WTC11 (cell line): ENCODE measurements around the gene MORC3. TPM values are rescaled to one million over a fixed set of nuclear protein-coding genes. Genes with fewer than 3 reads are reported as not detected.

Experiments used
- ATAC-seq: fragments of 200-7000 bp; cut with Tn5 transposase; 2 replicates; pipeline ENCODE4 v1.10.0; 2021; ENCODE audit warnings: mild to moderate bottlenecking, moderate library complexity
- CTCF ChIA-PET: fragments of 300-600 bp; sonication (Branson Sonifier 250); formaldehyde crosslinking; loops from one replicate; lab custom pipeline; 2021; ENCODE audit warnings: antibody characterized with exemption; lab: Charles Lee
- POLR2A ChIA-PET: fragments of 350-600 bp; sonication (Branson Sonifier 250); formaldehyde crosslinking; loops from one replicate; lab custom pipeline; 2021; ENCODE audit warnings: antibody characterized with exemption; lab: Charles Lee
- DNase-seq: peaks from one replicate; pipeline ENCODE4 v3.0.0; 2021; ENCODE audit warnings: low spot score
- H3K27ac Mint-ChIP-seq: 2 replicates; pipeline ENCODE4 v1.8.0; 2021; ENCODE audit warnings: mixed read lengths
- H3K27me3 Mint-ChIP-seq: 2 replicates; pipeline ENCODE4 v1.8.0; 2021; ENCODE audit warnings: low read depth, mild to moderate bottlenecking, moderate library complexity, mixed read lengths
- H3K36me3 Mint-ChIP-seq: 2 replicates; pipeline ENCODE4 v1.8.0; 2021; ENCODE audit warnings: mixed read lengths
- H3K4me1 Mint-ChIP-seq: 2 replicates; pipeline ENCODE4 v1.8.0; 2022; ENCODE audit warnings: mixed read lengths
- H3K4me3 Mint-ChIP-seq: 2 replicates; pipeline ENCODE4 v1.8.0; 2021; ENCODE audit warnings: mild to moderate bottlenecking, moderate library complexity, mixed read lengths
- H3K9me3 Mint-ChIP-seq: 2 replicates; pipeline ENCODE4 v1.8.0; 2021; ENCODE audit warnings: mixed read lengths
- AFF4 ChIP-seq: sonication (generic); formaldehyde crosslinking; IDR thresholded peaks from 2 replicates; pipeline ENCODE4 v1.8.1; 2023; ENCODE audit warnings: mild to moderate bottlenecking, missing genetic modification reagents, borderline replicate concordance
- ARID4B ChIP-seq: sonication (generic); formaldehyde crosslinking; IDR thresholded peaks from 2 replicates; pipeline ENCODE4 v1.8.0; 2023; ENCODE audit warnings: missing genetic modification reagents, mild to moderate bottlenecking, borderline replicate concordance
- FOXJ3 ChIP-seq: sonication (generic); formaldehyde crosslinking; IDR thresholded peaks from 2 replicates; pipeline ENCODE4 v1.9.0; 2021; ENCODE audit warnings: missing genetic modification reagents, mild to moderate bottlenecking, borderline replicate concordance
- HMGXB4 ChIP-seq: sonication (generic); formaldehyde crosslinking; IDR thresholded peaks from 2 replicates; pipeline ENCODE4 v1.8.1; 2023; ENCODE audit warnings: mild to moderate bottlenecking, moderate library complexity, missing genetic modification reagents
- JAZF1 ChIP-seq: fragments of 250-450 bp; sonication (Bioruptor Pico); IDR thresholded peaks from 2 replicates; pipeline ENCODE4 v1.9.0; 2021; ENCODE audit warnings: moderate library complexity, mild to moderate bottlenecking, inconsistent platforms
- MAX ChIP-seq: sonication (generic); formaldehyde crosslinking; IDR thresholded peaks from 2 replicates; pipeline ENCODE4 v1.8.0; 2022; ENCODE audit warnings: mild to moderate bottlenecking, missing genetic modification reagents
- MXD4 ChIP-seq: fragments of 250-450 bp; sonication (Bioruptor Pico); IDR thresholded peaks from 2 replicates; pipeline ENCODE4 v1.8.0; 2021; ENCODE audit warnings: mild to moderate bottlenecking, moderate library complexity, borderline replicate concordance
- NFATC4 ChIP-seq: fragments of 250-450 bp; sonication (Bioruptor Pico); IDR thresholded peaks from 2 replicates; pipeline ENCODE4 v1.9.0; 2021; ENCODE audit warnings: mild to moderate bottlenecking
- PRDM15 ChIP-seq: sonication (generic); formaldehyde crosslinking; IDR thresholded peaks from 2 replicates; pipeline ENCODE4 v1.8.0; 2022; ENCODE audit warnings: missing genetic modification reagents
- PRRX2 ChIP-seq: fragments of 250-450 bp; sonication (Bioruptor Pico); IDR thresholded peaks from 2 replicates; pipeline ENCODE4 v1.8.0; 2021; ENCODE audit warnings: mild to moderate bottlenecking
- RELA ChIP-seq: sonication (generic); formaldehyde crosslinking; IDR thresholded peaks from 2 replicates; pipeline ENCODE4 v1.8.1; 2022; ENCODE audit warnings: missing genetic modification reagents, mild to moderate bottlenecking, borderline replicate concordance
- STAT6 ChIP-seq: sonication (generic); formaldehyde crosslinking; conservative IDR thresholded peaks from 2 replicates; pipeline ENCODE4 v1.8.1; 2023; ENCODE audit warnings: mild to moderate bottlenecking, low read depth, missing genetic modification reagents, moderate library complexity
- TEAD4 ChIP-seq: sonication (generic); formaldehyde crosslinking; IDR thresholded peaks from 2 replicates; pipeline ENCODE4 v1.8.0; 2022; ENCODE audit warnings: mild to moderate bottlenecking, missing genetic modification reagents
- ZNF121 ChIP-seq: sonication (generic); formaldehyde crosslinking; IDR thresholded peaks from 2 replicates; pipeline ENCODE4 v1.8.0; 2023; ENCODE audit warnings: missing genetic modification reagents
- total RNA-seq: library from RNA; stranded (reverse); gene quantifications from 3 replicates; pipeline ENCODE4 v1.2.3, GENCODE V29; 2021

Gene MORC3
- total RNA-seq, 1 experiment from 2014 or later, result 15.9 TPM

- TF ChIP-seq AFF4 (CRISPR knock-in tag) (no peak), STAT6 (CRISPR knock-in tag) (no peak), HMGXB4 (no peak)
Observed at GRCh38 chr21:36347962-36348328, 27.9 kb downstream of the MORC3 start (continued).

GRCh38 chr21:36349315-36349714 is 29.3 kb downstream of the MORC3 start:
- H3K36me3 Mint-ChIP-seq, result peaks cover 60% of the 10 kb centered on the region
- H3K4me3 Mint-ChIP-seq, result no peak overlapping the region
- ATAC-seq (no peak), DNase-seq (no peak)
- ChIA-PET POLR2A (no interaction called here), CTCF (interaction anchor here (0.6 kb wide), 1 partner anchor 30 kb away, joined by 5 read pairs; no protein-coding TSS in a partner anchor)
- no peaks in the 10 kb centered on the region for H3K9me3 Mint-ChIP-seq
- no peak overlapping the region for H3K27ac Mint-ChIP-seq
- no peaks in the 10 kb centered on the region for H3K27me3 Mint-ChIP-seq
- no peaks in the 10 kb centered on the region for H3K4me1 Mint-ChIP-seq
- TF ChIP-seq MAX (CRISPR knock-in tag), result no peak
- TF ChIP-seq ARID4B (CRISPR knock-in tag), result no peak
- no peak for TF ChIP-seq FOXJ3 (CRISPR knock-in tag)
- no peak for TF ChIP-seq PRRX2
- TF ChIP-seq PRDM15 (CRISPR knock-in tag), result no peak
- no peak for TF ChIP-seq MXD4 (CRISPR knock-in tag)
- TF ChIP-seq ZNF121 (CRISPR knock-in tag), result no peak
- no peak for TF ChIP-seq TEAD4 (CRISPR knock-in tag)
- no peak for TF ChIP-seq STAT6 (CRISPR knock-in tag)
- TF ChIP-seq JAZF1, result no peak
- no peak for TF ChIP-seq RELA (CRISPR knock-in tag)
- no peak for TF ChIP-seq NFATC4 (CRISPR knock-in tag)
